Measurements from ENCODE around the gene MYO5C. TPM values are rescaled to one million over a fixed set of nuclear protein-coding genes. Genes with fewer than 3 reads are reported as not detected.

The MYO5C gene
- total RNA-seq, 4 donors from 2014 or later, result 17.8 to 25.5 (median 23.6) TPM

- intact Hi-C loops (cut with DNase I), result no loop called here
- no peak for TF ChIP-seq POLR2A (IDR thresholded peaks at IDR 0.05)
- TF ChIP-seq, protein P1, sequence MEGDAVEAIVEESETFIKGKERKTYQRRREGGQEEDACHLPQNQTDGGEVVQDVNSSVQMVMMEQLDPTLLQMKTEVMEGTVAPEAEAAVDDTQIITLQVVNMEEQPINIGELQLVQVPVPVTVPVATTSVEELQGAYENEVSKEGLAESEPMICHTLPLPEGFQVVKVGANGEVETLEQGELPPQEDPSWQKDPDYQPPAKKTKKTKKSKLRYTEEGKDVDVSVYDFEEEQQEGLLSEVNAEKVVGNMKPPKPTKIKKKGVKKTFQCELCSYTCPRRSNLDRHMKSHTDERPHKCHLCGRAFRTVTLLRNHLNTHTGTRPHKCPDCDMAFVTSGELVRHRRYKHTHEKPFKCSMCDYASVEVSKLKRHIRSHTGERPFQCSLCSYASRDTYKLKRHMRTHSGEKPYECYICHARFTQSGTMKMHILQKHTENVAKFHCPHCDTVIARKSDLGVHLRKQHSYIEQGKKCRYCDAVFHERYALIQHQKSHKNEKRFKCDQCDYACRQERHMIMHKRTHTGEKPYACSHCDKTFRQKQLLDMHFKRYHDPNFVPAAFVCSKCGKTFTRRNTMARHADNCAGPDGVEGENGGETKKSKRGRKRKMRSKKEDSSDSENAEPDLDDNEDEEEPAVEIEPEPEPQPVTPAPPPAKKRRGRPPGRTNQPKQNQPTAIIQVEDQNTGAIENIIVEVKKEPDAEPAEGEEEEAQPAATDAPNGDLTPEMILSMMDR (IDR thresholded peaks at IDR 0.05), result no peak
- Histone ChIP-seq H3K4me3 (no peak overlapping the region), H3K27ac (no peak overlapping the region), H3K27me3 (no peaks in the 10 kb centered on the region), H3K9me3 (no peaks in the 10 kb centered on the region), H3K4me1 (peaks cover 0 to 36% (median 4%) of the 10 kb centered on the region in 3 donors), H3K36me3 (peaks cover 0 to 49% (median 9%) of the 10 kb centered on the region in 3 donors)
- 92 to 96% methylated on average over 10 to 11 of the region's 11 CpGs for WGBS, 2 donors
- DNase-seq, result no peak
Observed at GRCh38 chr15:52280326-52281084, 15.1 kb downstream of the MYO5C start.

DNA sequence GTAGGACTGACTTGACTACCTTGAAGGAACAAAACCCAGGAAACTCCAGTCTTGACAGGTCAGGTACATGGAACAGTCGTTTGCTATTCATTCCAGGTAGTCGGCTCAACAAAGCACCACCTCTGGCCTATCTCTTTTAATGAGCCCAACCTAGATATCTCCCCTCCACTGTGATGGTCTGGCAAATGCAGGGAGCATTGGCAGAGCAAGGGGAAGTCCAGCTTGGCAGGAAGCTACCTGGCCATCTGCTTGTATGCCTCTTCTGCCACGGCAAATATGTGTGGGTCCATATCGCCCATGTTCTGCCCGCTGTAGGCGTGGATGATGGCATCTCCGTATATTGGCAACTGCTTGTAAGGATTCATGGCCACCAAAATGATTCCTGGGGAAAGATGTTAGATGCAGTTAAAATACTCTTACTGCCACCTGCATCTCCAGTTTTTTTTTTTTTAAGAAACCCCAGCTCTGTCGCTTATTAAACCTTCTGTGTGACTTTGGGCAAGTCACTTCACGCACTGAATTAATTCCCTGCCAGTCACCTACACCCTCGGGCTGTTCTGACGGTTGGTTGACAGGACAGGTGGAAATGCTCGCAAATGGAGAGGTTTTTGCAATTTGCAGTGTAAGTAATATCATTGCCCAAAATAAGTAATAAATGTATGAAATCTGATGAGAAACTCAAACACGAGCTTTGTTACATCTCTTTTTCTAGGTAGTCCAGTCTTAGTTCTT, 16.8 kb downstream of the MYO5C start:
- intact Hi-C loops (cut with DNase I), result no loop called here

DNA sequence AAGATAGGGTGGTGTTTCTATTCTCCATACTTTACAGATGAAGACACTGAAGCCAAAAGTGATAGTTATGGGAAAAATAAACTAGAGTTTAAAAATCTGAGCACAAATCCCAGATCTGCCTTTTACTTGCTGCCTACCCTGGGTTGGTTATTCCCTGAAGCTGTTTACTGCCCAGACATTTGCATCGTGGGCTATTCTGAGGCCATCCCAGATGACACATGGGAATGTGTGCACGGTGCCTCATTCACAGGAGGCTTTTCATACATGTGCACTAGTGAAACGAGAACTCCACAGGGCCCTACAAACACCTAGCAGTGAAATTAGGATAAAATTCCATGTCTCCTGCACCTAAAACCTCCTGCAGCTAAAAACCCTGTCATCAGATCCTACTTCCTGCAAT, 17.5 kb downstream of the MYO5C start:
- peaks cover 8 to 72% (median 9%) of the 10 kb centered on the region in 3 donors for H3K36me3 ChIP-seq

More for the DNA sequence above, 16.8 kb downstream of the MYO5C start:
- Histone ChIP-seq H3K27ac (peak overlapping the region in 1 of 4 donors; percentile 36), H3K27me3 (no peaks in the 10 kb centered on the region), H3K36me3 (peaks cover 8 to 66% (median 9%) of the 10 kb centered on the region in 3 donors), H3K4me3 (no peak overlapping the region), H3K9me3 (no peaks in the 10 kb centered on the region), H3K4me1 (peaks cover 0 to 23% (median 4%) of the 10 kb centered on the region in 3 donors)
- TF ChIP-seq, protein P1 (IDR thresholded peaks at IDR 0.05), result no peak
- TF ChIP-seq POLR2A (IDR thresholded peaks at IDR 0.05), result no peak
- 47 to 51% methylated on average over 9 to 13 of the region's 13 CpGs for WGBS, 2 donors
- no peak for DNase-seq

GRCh38 chr15:52277575-52277974, 18.0 kb downstream of the MYO5C start:
- TF ChIP-seq, protein P1 (IDR thresholded peaks at IDR 0.05), result no peak
- TF ChIP-seq POLR2A (IDR thresholded peaks at IDR 0.05), result no peak
- Histone ChIP-seq H3K4me1 (peaks cover 0 to 20% (median 4%) of the 10 kb centered on the region in 3 donors), H3K27me3 (no peaks in the 10 kb centered on the region), H3K9me3 (no peaks in the 10 kb centered on the region), H3K4me3 (no peak overlapping the region), H3K27ac (no peak overlapping the region), H3K36me3 (peaks cover 8 to 78% (median 9%) of the 10 kb centered on the region in 3 donors)
- DNase-seq, result no peak
- intact Hi-C loops (cut with DNase I), result no loop called here
- 96 to 100% methylated on average over 4 to 6 of the region's 9 CpGs for WGBS, 2 donors

More for the DNA sequence above, 17.5 kb downstream of the MYO5C start:
- intact Hi-C loops (cut with DNase I), result no loop called here
- no peak overlapping the region for H3K4me3 ChIP-seq
- 29 to 85% methylated on average over 2 to 3 of the region's 3 CpGs for WGBS, 2 donors
- TF ChIP-seq, protein P1 (IDR thresholded peaks at IDR 0.05), result no peak
- no peak for TF ChIP-seq POLR2A (IDR thresholded peaks at IDR 0.05)
- no peak for DNase-seq
- no peaks in the 10 kb centered on the region for H3K27me3 ChIP-seq
- H3K27ac ChIP-seq, result no peak overlapping the region
- H3K4me1 ChIP-seq, result peaks cover 0 to 20% (median 4%) of the 10 kb centered on the region in 3 donors
- H3K9me3 ChIP-seq, result no peaks in the 10 kb centered on the region

Data from esophagus squamous epithelium (tissue), 5 donors.